Mesendoderm (in vitro differentiated cells): ENCODE measurements around the gene CCDC71. TPM values are rescaled to one million over a fixed set of nuclear protein-coding genes. Genes with fewer than 3 reads are reported as not detected.

Source experiments
- DNase-seq: peaks from one replicate; pipeline ENCODE4 v3.0.0; 2013
- H2AK5ac ChIP-seq: 2 replicates; pipeline ENCODE4 v1.6.1; 2013; ENCODE audit warnings: low read length, inconsistent platforms
- H2BK120ac ChIP-seq: 2 replicates; pipeline ENCODE4 v1.6.1; 2013; ENCODE audit warnings: low read depth, mild to moderate bottlenecking, low read length, moderate library complexity, mixed read lengths
- H2BK15ac ChIP-seq: replicated peaks from 2 replicates; pipeline ENCODE4 v1.6.1; 2013; ENCODE audit warnings: low read depth, mild to moderate bottlenecking, moderate library complexity
- H2BK5ac ChIP-seq: 2 replicates; pipeline ENCODE4 v1.6.1; 2013; ENCODE audit warnings: low read length, inconsistent platforms
- H3K18ac ChIP-seq: 2 replicates; pipeline ENCODE4 v1.6.1; 2013; ENCODE audit warnings: mild to moderate bottlenecking, low read length, mixed read lengths
- H3K23ac ChIP-seq: one replicate; pipeline ENCODE4 v1.6.1; 2013; ENCODE audit warnings: low read length
- H3K27ac ChIP-seq: 2 replicates; pipeline ENCODE4 v1.5.1; 2013; ENCODE audit warnings: low read depth, mild to moderate bottlenecking, inconsistent platforms, low read length, moderate library complexity
- H3K27me3 ChIP-seq: 2 replicates; pipeline ENCODE4 v1.6.1; 2013; ENCODE audit warnings: low read length, control low read depth, mild to moderate bottlenecking, inconsistent platforms; ENCODE audit not compliant: insufficient read depth, poor library complexity
- H3K36me3 ChIP-seq: 2 replicates; pipeline ENCODE4 v1.6.1; 2013; ENCODE audit warnings: low read length, inconsistent platforms; ENCODE audit not compliant: control insufficient read depth, insufficient read depth
- H3K4ac ChIP-seq: one replicate; pipeline ENCODE4 v1.6.1; 2013; ENCODE audit warnings: low read depth, mild to moderate bottlenecking, low read length, moderate library complexity
- H3K4me1 ChIP-seq: 2 replicates; pipeline ENCODE4 v1.6.1; 2013; ENCODE audit warnings: low read depth, low read length, inconsistent platforms; ENCODE audit not compliant: control insufficient read depth
- H3K4me2 ChIP-seq: 2 replicates; pipeline ENCODE4 v1.6.1; 2013; ENCODE audit warnings: low read length
- H3K4me3 ChIP-seq: 2 replicates; pipeline ENCODE4 v1.5.1; 2013; ENCODE audit warnings: mild to moderate bottlenecking, low read length
- H3K56ac ChIP-seq: one replicate; pipeline ENCODE4 v1.6.1; 2013; ENCODE audit warnings: low read length
- H3K79me1 ChIP-seq: 2 replicates; pipeline ENCODE4 v1.6.1; 2013; ENCODE audit warnings: low read length, inconsistent platforms
- H3K79me2 ChIP-seq: 2 replicates; pipeline ENCODE4 v1.6.1; 2013; ENCODE audit warnings: mild to moderate bottlenecking, low read length; ENCODE audit not compliant: control insufficient read depth, insufficient read depth
- H3K9ac ChIP-seq: 2 replicates; pipeline ENCODE4 v1.6.1; 2013; ENCODE audit warnings: low read length, inconsistent platforms
- H4K5ac ChIP-seq: one replicate; pipeline ENCODE4 v1.6.1; 2013; ENCODE audit warnings: low read length
- H4K8ac ChIP-seq: one replicate; pipeline ENCODE4 v1.6.1; 2013; ENCODE audit warnings: low read depth, mild to moderate bottlenecking, control low read depth, low read length, moderate library complexity
- WGBS: extraction: QIAGEN DNeasy Blood & Tissue Kit; methylation state at CpG from one replicate; pipeline ENCODE4 v1.1.7; 2013; ENCODE audit warnings: low lambda C conversion rate, missing lambda C conversion rate; ENCODE audit not compliant: insufficient coverage; ENCODE audit errors: extremely low coverage; 5-methylcytosine and 5-hydroxymethylcytosine counted together
- polyA plus RNA-seq, 2 experiments: library from polyadenylated mRNA; stranded (reverse); fragments of 200-250 nt; gene quantifications; one replicate each; pipeline ENCODE4 v1.2.3, GENCODE V29; 2013

Gene CCDC71
- 23.9 TPM for polyA plus RNA-seq (2013, experiment 1 of 2)
- 24.1 TPM for polyA plus RNA-seq (2013, experiment 2 of 2)

DNA sequence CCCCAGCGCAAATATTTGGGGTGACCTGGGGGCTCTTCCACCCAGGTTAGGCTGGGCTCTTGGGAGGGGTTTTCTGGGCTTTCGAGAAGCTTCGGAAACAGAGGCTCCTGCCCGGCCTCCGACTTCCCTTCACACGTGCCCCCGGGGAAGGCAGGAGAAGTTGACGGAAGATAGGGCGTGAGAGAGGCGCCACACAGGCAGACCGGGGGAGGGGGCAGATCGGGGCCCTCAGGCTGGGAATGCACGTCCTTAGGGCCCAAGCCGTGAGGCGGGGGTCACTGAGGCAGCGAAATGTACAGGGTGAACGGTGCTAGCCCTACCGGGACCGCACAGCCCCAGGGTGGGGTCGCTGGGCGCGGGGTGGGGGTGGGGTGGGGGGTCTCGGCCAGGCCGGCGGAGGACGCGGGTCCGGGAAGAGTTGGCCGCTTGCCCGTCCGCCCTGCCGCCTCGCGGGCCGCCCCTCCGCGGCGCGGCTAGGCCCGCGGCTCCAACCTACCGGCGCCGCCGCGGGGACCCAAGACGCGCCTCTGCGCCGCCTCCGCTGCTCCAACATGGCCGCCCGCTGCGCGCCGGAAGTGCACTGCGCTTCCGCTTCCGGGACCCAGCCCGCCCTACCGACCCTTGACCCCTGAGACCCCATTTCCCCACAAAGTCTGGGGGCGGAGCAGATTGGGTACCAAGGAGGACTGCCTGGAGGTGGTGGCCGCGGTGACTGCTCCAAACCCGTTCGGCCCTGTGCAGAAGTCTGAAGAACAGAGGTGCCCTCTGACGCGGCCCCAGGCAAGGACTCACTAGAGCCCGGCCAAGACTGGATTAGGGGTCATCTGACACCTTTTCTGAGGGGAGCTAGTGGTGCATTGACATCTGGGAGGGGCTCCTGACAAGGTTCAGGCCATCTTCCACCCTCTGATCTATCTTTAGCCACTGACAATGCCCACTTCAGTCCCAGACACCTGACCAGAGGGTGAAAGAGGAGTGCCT, at the start of gene CCDC71:
CCDC71 (minus strand) TSS at position 561 of the 981 bp plus-strand sequence. CDS start 2,123 bp downstream, outside the sequence.
- peak within 1 kb of the TSS; percentile 66 for H3K4ac ChIP-seq
- H3K79me2 ChIP-seq: peaks cover 12% of the 10 kb centered on the region
- peaks cover 2% of the 10 kb centered on the region for H3K4me1 ChIP-seq
- H2AK5ac ChIP-seq: peak within 1 kb of the TSS; percentile 45
- peak within 1 kb of the TSS; percentile 7 for H3K27ac ChIP-seq
- peak within 1 kb of the TSS; percentile 100 for H4K5ac ChIP-seq
- no peak within 1 kb of the TSS for H3K23ac ChIP-seq
- peak within 1 kb of the TSS; percentile 100 for H3K56ac ChIP-seq
- peak within 1 kb of the TSS; percentile 91 for H3K4me2 ChIP-seq
- H3K18ac ChIP-seq: peak within 1 kb of the TSS; percentile 87
- H3K9ac ChIP-seq: peak within 1 kb of the TSS; percentile 95
- no peak within 1 kb of the TSS for H2BK5ac ChIP-seq
- no peak within 1 kb of the TSS for H2BK15ac ChIP-seq
- H4K8ac ChIP-seq: peak within 1 kb of the TSS; percentile 83
- H2BK120ac ChIP-seq: no peak within 1 kb of the TSS
- peaks cover 9% of the 10 kb centered on the region for H3K36me3 ChIP-seq
- WGBS: no CpG with 5 or more reads among the region's 69 CpGs
- H3K27me3 ChIP-seq: no peaks in the 10 kb centered on the region
- H3K4me3 ChIP-seq: peak within 1 kb of the TSS; percentile 96
- H3K79me1 ChIP-seq: peaks cover 26% of the 10 kb centered on the region
- DNase-seq: peak; percentile 74

DNA sequence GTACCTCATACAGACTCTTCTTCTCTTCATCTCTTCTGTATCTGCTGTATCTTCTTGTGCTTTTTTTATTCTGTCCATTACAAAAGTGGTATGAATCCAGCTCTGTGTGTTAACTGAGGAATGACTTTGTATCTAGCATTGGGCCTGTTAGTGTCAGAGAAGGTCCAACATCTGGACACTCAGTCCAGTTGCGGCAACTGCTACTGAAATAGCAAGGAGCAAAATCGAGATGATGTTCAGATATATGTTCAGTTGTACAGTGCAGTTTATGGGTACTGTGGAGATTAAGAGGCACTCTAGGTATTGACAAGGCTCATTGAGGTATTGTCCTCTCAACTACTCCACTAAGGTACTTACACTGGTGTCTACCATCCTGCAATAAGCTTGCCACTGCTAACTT, 47.9 kb upstream of the CCDC71 start:
- Histone ChIP-seq H3K4me1 (no peaks in the 10 kb centered on the region), H4K8ac (no peak overlapping the region), H2BK5ac (no peak overlapping the region), H4K5ac (no peak overlapping the region), H3K18ac (no peak overlapping the region), H3K79me2 (no peaks in the 10 kb centered on the region), H3K56ac (no peak overlapping the region), H3K9ac (no peak overlapping the region), H3K4me2 (no peak overlapping the region), H2BK15ac (no peak overlapping the region), H3K4ac (no peak overlapping the region), H3K27ac (no peak overlapping the region), H3K4me3 (no peak overlapping the region), H3K79me1 (no peaks in the 10 kb centered on the region), H3K36me3 (no peaks in the 10 kb centered on the region), H3K23ac (no peak overlapping the region), H2AK5ac (no peak overlapping the region), H3K27me3 (no peaks in the 10 kb centered on the region), H2BK120ac (no peak overlapping the region)
- WGBS: no CpG with 5 or more reads among the region's 2 CpGs
- DNase-seq: no peak

- Histone ChIP-seq H3K18ac (no peak overlapping the region), H3K27me3 (no peaks in the 10 kb centered on the region), H3K56ac (no peak overlapping the region), H3K23ac (no peak overlapping the region), H4K5ac (no peak overlapping the region), H3K4ac (no peak overlapping the region), H3K4me1 (no peaks in the 10 kb centered on the region), H3K36me3 (no peaks in the 10 kb centered on the region), H2BK120ac (no peak overlapping the region), H2BK15ac (no peak overlapping the region), H3K4me3 (no peak overlapping the region), H3K4me2 (no peak overlapping the region), H2AK5ac (no peak overlapping the region), H3K79me2 (no peaks in the 10 kb centered on the region), H3K79me1 (no peaks in the 10 kb centered on the region), H3K27ac (no peak overlapping the region), H4K8ac (no peak overlapping the region), H3K9ac (no peak overlapping the region), H2BK5ac (no peak overlapping the region)
- peak; percentile 19 for DNase-seq
- WGBS: no CpG with 5 or more reads among the region's 15 CpGs
Measured at GRCh38 chr3:49213541-49213943, 47.4 kb upstream of the CCDC71 start.

- H2AK5ac ChIP-seq: no peak overlapping the region
- H3K4me1 ChIP-seq: no peaks in the 10 kb centered on the region
- H3K27ac ChIP-seq: no peak overlapping the region
- H3K4me3 ChIP-seq: no peak overlapping the region
- H4K8ac ChIP-seq: no peak overlapping the region
- H2BK15ac ChIP-seq: no peak overlapping the region
- H2BK120ac ChIP-seq: no peak overlapping the region
- H3K79me2 ChIP-seq: no peaks in the 10 kb centered on the region
- H2BK5ac ChIP-seq: no peak overlapping the region
- H3K36me3 ChIP-seq: no peaks in the 10 kb centered on the region
- no peak overlapping the region for H3K56ac ChIP-seq
- H3K4ac ChIP-seq: no peak overlapping the region
- no peak overlapping the region for H3K4me2 ChIP-seq
- no peak for DNase-seq
- whole genome bisulfite sequencing: no CpG with 5 or more reads among the region's 15 CpGs
- H4K5ac ChIP-seq: no peak overlapping the region
- H3K18ac ChIP-seq: no peak overlapping the region
- H3K9ac ChIP-seq: no peak overlapping the region
- no peaks in the 10 kb centered on the region for H3K79me1 ChIP-seq
- H3K27me3 ChIP-seq: no peaks in the 10 kb centered on the region
- no peak overlapping the region for H3K23ac ChIP-seq
Measured at GRCh38 chr3:49199900-49200281, 33.8 kb upstream of the CCDC71 start.

DNA sequence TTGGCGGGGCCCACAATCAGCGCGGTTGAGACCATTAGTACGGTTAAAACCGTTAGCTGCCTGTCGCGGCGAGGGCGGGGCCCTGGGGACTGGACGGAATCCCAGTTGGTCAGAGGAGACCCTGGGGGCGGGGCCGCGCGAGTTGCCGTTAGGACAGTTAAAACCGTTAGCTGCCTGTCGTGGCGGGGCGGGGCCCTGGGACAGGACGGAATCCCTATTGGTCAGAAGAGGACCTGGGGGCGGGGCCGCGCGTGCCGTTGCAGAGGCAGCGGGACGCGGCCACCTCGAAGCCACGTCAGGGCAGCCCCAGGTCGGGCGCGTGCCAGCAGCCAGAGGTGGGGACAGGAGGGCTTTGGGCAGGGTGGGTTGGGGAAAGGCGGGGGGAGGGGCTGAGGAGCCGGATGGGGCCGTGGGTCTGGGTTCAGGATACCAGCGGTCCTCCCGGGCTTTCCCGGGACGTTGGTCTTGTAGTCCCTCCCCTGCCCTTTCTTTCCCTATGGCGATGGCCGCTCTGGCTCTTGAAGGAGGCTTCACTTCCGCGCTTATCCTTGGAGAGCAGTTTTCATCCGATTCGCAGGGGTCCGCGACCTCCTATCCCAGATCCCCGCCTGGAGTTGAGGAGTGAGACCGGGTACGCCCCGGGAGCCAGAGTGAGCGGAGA, 33.2 kb upstream of the CCDC71 start:
- Histone ChIP-seq H3K27ac (no peak overlapping the region), H3K27me3 (no peaks in the 10 kb centered on the region), H2AK5ac (no peak overlapping the region), H3K4me1 (no peaks in the 10 kb centered on the region), H3K23ac (no peak overlapping the region), H3K4ac (no peak overlapping the region), H3K18ac (no peak overlapping the region), H3K36me3 (no peaks in the 10 kb centered on the region), H3K4me2 (no peak overlapping the region), H3K56ac (no peak overlapping the region), H3K79me2 (no peaks in the 10 kb centered on the region), H2BK15ac (no peak overlapping the region), H2BK5ac (no peak overlapping the region), H4K5ac (no peak overlapping the region), H3K79me1 (no peaks in the 10 kb centered on the region), H3K9ac (no peak overlapping the region), H4K8ac (no peak overlapping the region), H3K4me3 (no peak overlapping the region), H2BK120ac (no peak overlapping the region)
- WGBS: no CpG with 5 or more reads among the region's 53 CpGs
- no peak for DNase-seq
